Stimulated activated CD8-positive, alpha-beta memory T cell treated with anti-CD3 and anti-CD28 coated beads, Interleukin-4, amount 100 ng/mL, for 48 hours (primary cell): ENCODE data around the gene FATE1.

Experiments
- DNase-seq: peaks from one replicate; pipeline ENCODE4 v3.0.0-alpha.2; 2020

The FATE1 gene

GRCh38 chrX:151704041-151704663 is 11.7 kb upstream of the FATE1 start:
- no peak for DNase-seq

- no peak for DNase-seq
Observed at GRCh38 chrX:151708821-151709220, 7.0 kb upstream of the FATE1 start.

GRCh38 chrX:151710457-151710856 is 5.4 kb upstream of the FATE1 start:
- DNase-seq: no peak

- DNase-seq: no peak
Observed at GRCh38 chrX:151711154-151711553, 4.7 kb upstream of the FATE1 start.

- no peak for DNase-seq
Observed at GRCh38 chrX:151711787-151712186, 4.0 kb upstream of the FATE1 start.

GRCh38 chrX:151712253-151712652 is 3.6 kb upstream of the FATE1 start:
- DNase-seq: no peak

- peak; percentile 29 for DNase-seq
Observed at GRCh38 chrX:151713849-151714248, 2.0 kb upstream of the FATE1 start.

GRCh38 chrX:151714362-151714761 is 1.5 kb upstream of the FATE1 start:
- DNase-seq: no peak

GRCh38 chrX:151722241-151722846 is 6.5 kb downstream of the FATE1 start:
- no peak for DNase-seq

- DNase-seq: no peak
Observed at GRCh38 chrX:151723156-151723760, 7.4 kb downstream of the FATE1 start.

- no peak for DNase-seq
Observed at GRCh38 chrX:151724563-151725337, 8.9 kb downstream of the FATE1 start.

- no peak for DNase-seq
Observed at GRCh38 chrX:151725338-151725614, 9.4 kb downstream of the FATE1 start.

GRCh38 chrX:151726751-151727150 is 10.9 kb downstream of the FATE1 start:
- DNase-seq: no peak

GRCh38 chrX:151727346-151727745 is 11.5 kb downstream of the FATE1 start:
- no peak for DNase-seq

GRCh38 chrX:151729056-151729725 is 13.4 kb downstream of the FATE1 start:
- no peak for DNase-seq

- no peak for DNase-seq
Observed at GRCh38 chrX:151734446-151734845, 18.6 kb downstream of the FATE1 start, which contains the start of gene CNGA2. Gene CNGA2 (plus strand): TSS chrX:151734746. CDS start chrX:151738484, 3,738 bp downstream.

GRCh38 chrX:151735219-151735618 is 19.4 kb downstream of the FATE1 start:
- DNase-seq: no peak

GRCh38 chrX:151736685-151737084 is 20.9 kb downstream of the FATE1 start:
- no peak for DNase-seq

- DNase-seq: no peak
Observed at GRCh38 chrX:151737494-151737893, 21.7 kb downstream of the FATE1 start.

GRCh38 chrX:151738751-151739150 is 22.9 kb downstream of the FATE1 start:
- DNase-seq: no peak

- no peak for DNase-seq
Observed at GRCh38 chrX:151741606-151742005, 25.8 kb downstream of the FATE1 start.

GRCh38 chrX:151742311-151742710 is 26.5 kb downstream of the FATE1 start:
- no peak for DNase-seq
